Left hindlimb (tissue), 1 donor: ENCODE data around the gene SNRPE.

Source experiments
- DNase-seq: peaks from one replicate; pipeline ENCODE4 v3.0.0-alpha.2; 2018

The SNRPE gene

GRCh38 chr1:203888807-203889251 lies 27.4 kb downstream of the SNRPE start:
- DNase-seq, result no peak

DNA sequence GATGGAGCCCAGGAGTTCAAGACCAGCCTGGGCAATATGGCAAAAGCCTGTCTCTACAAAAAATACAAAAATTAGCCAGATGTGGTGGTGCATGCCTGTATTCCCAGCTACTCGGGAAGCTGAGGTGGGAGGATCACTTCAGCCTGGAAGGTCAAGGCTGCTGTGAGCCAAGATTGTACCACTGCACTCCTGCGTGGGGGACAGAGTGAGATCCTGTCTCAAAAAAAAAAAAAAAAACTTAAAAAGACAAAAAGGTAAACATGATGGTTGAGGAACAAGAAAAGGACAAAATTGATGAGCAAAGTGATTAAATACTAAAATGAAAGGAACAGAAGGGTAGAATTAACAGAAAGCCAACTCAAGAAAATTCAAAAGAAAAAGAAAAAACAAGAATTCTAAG lies 30.6 kb downstream of the SNRPE start:
- no peak for DNase-seq

DNA sequence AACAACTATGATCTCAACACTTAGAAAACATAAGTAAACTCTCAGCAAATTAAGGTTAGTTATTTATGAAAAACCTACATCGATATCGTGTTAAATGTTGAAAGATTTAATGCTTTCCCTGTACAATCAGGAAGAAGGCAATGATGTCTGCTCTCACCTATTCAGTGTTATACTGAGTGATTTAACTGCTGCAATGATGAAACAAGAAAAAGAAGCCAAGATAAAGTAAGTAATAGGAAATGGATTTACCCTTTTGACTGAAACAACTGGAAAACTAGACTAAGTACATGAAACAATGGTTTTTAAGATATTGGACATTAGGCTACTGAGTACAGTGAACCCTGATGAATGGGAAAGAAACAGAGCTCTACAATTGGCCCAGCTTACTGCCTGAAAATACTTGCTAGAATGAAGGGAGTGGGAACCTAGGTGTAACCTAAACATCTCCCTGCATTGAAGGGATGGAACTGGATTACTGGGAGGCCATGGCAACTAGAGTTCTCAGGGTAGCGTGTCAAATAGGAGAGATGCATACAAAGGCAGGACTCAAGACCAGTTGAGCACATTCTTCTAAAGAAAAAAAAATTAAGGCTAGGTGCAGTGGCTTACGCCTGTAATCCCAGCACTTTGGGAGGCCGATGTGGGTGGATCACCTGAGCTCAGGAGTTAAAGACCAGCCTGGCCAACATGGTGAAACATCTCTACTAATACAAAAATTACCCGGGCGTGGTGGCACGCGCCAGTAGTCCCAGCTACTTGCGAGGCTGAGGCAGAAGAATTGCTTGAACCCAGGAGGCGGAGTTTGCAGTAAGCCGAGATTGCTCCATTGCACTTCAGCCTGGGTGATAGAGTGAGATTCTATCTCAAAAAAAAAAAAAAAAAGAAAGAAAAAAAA lies 37.3 kb downstream of the SNRPE start:
- DNase-seq, result no peak

DNA sequence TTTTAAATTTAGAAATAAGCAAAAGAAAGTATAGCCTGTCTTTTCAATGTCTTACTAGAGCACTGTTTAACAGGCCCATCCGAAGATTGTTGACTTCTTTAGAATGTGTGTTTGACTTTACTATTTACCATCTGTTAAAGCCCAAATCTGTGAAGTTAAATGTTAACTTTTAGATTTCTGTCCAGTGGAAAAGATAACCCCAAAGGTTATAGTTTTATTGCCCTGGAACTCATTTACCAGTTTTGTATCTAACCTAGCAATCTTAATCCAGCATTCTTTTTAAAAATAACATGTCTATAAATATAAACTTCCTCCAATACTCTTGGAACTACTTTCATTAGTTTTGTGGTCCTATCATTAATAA lies 37.9 kb downstream of the SNRPE start:
- DNase-seq, result no peak

DNA sequence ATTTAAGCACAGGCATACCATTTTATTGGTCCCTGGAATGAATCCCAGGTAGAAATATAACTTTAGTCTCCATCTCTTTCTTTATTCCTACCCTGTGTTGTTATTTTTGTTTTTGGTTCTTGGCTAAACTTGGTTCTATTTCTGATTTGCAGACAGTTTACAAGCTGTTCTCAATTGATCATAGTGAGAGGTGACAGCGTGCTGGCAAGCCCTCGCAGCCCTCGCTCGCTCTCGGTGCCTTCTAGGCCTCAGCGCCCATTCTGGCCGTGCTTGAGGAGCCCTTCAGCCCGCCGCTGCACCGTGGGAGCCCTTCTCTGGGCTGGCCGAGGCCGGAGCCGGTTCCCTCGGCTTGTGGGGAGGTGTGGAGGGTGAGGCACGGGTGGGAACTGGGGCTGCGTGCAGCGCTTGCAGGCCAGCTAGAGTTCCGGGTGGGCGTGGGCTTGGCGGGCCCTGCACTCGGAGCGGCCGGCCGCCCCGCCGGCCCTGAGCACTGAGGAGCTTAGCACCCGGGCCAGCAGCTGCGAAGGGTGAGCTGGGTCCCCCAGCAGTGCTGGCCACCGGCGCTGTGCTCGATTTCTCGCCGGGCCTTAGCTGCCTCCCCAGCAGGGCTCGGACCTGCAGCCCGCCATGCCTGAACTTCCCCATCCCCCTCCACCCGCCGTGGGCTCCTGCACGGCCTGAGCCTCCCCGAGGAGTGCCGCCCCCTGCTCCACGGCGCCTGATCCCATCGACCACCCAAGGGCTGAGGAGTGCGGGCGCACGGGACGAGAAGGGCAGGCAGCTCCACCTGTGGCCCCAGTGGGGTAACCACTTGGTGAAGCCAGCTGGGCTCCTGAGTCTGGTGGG lies 38.7 kb downstream of the SNRPE start:
- DNase-seq, result no peak

- no peak for DNase-seq
Measured at GRCh38 chr1:203901581-203901980, 40.2 kb downstream of the SNRPE start.

DNA sequence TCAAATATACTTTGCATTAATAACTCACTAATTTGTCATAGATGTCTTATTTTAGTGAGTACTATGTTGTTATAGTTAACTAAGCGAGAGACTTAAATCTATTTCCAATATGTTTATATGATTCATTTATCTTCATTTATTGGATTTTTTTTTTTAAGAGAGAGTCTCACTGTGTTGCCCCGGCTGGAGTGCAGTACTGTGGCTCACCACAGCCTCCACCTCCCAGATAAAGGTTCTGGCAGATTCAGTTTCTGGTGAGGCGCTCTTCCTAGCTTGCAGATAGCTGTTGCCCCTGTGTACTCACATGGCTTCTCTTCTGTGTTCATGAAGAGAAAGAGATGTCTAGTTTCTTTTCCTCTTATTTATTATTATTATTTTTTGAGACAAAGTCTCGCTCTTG lies 43.9 kb downstream of the SNRPE start:
- DNase-seq, result no peak

DNA sequence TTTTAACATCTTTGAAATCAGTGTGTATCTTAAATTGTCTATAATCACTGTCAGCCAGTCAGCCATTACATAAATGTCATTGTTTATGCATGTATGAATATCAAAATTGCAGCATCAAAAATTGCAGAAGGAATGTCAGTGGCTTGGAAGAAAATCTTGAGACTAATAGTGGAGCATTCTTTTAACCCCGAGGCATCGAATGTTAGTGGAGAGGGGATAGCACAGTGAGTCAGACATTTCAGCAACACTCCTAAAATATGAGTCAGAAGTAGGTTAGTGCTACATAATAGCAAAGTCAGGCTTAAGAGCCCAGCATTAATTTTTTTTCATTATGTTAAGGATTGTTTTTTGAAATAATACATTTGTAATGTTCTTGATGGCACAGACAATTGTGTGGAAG lies 45.5 kb downstream of the SNRPE start:
- no peak for DNase-seq

DNA sequence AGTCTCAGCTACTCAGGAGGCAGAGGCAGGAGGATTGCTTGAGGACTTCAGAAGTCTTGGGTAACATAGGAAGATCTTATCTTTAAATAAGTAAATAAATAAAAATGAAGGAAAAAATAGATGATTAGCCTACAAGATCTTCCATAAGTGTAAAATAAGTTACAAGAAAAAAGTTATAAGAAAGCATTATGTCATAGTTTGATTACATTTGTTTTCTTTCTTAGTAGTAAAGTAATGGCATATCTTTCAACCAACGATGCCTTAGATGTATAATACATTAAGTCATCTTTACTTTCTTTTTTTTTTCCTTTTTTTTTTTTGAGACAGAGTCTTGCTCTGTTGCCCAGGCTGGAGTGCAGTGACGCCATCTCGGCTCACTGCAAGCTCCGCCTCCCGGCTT lies 46.5 kb downstream of the SNRPE start:
- no peak for DNase-seq

- DNase-seq, result no peak
Measured at GRCh38 chr1:203911806-203912205, 50.4 kb downstream of the SNRPE start.

- no peak for DNase-seq
Measured at GRCh38 chr1:203913073-203913521, 51.7 kb downstream of the SNRPE start.

GRCh38 chr1:203914292-203914691 lies 52.9 kb downstream of the SNRPE start:
- DNase-seq, result no peak

GRCh38 chr1:203915811-203916210 lies 54.4 kb downstream of the SNRPE start:
- no peak for DNase-seq

DNA sequence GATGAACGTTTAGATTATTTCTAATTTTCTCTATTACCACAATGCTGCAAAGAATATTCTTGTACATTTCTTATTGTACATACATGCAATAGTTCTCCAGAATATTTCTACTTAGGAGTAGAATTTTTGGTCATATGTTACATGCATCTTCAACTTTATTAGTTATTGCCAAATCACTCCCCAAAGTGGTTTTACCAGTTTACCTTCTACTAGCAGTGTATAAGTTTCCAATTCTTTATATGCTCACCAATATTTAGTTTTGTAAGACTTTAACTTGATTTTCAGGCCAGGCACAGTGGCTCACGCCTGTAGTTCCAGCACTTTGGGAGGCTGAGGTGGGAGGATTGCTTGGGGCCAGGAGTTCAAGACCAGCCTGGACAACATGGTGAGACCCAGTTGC lies 55.4 kb downstream of the SNRPE start:
- no peak for DNase-seq
